Measurements from ENCODE around the gene LYZL1. TPM values are rescaled to one million over a fixed set of nuclear protein-coding genes. Genes with fewer than 3 reads are reported as not detected.

Gene LYZL1
- polyA plus RNA-seq, 1 donor from 2014 or later: not detected

DNA sequence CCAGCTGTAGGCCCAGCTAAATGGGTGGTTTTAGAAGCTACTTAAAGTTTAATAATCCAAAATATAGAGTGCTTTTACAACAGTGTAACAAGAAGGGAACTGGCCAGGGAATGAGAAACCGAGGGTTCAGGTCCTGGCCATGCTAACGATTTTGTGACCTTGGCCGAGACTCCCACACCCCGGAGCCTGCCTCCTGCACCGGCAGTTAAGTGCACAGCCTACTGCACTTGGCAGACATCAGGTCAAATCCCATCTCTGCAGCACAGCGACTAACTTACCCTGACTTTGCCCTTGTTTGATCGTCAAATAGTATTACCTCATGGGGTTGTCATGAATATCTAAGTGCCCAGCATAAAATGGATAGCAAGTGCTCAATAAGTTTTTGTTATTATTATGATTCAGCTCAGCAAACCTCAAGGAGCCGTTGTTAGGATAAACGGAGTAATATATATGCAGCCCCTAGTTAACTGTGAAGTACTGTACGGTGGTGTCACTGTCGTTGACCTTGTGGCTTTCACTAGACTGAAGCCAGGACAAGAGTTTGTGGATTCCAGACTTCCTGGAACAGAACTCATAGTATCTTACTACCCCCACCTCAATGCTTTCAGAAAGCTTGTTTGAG lies 35.5 kb downstream of the LYZL1 start:
- Histone ChIP-seq H2AFZ (ENCODE audit: low read depth, low read length) (no peak overlapping the region), H3K9ac (ENCODE audit: low read length) (no peak overlapping the region), H3K9me3 (ENCODE audit: low read length) (no peaks in the 10 kb centered on the region), H3K27ac (ENCODE audit: low read length) (no peak overlapping the region), H3F3A (ENCODE audit: insufficient read depth, low read length, poor library complexity, severe bottlenecking) (no peaks in the 10 kb centered on the region), H3K4me2 (ENCODE audit: low read length) (no peak overlapping the region), H3K27me3 (ENCODE audit: insufficient read depth, low read depth, low read length) (no peaks in the 10 kb centered on the region), H4K20me1 (ENCODE audit: insufficient read depth) (no peaks in the 10 kb centered on the region), H3K9me2 (ENCODE audit: insufficient read depth, low read length) (no peaks in the 10 kb centered on the region), H3K79me2 (replicated peaks; ENCODE audit: insufficient read depth, low read length) (no peaks in the 10 kb centered on the region), H3K36me3 (ENCODE audit: insufficient read depth, low read length) (no peaks in the 10 kb centered on the region), H3K4me3 (ENCODE audit: low read length) (no peak overlapping the region)
- TF ChIP-seq RAD21 (conservative IDR thresholded peaks at IDR 0.05): no peak
- no peak for TF ChIP-seq POLR2AphosphoS5 (IDR thresholded peaks at IDR 0.05)
- no peak for TF ChIP-seq EP300 (conservative IDR thresholded peaks at IDR 0.05; ENCODE audit: poor library complexity, severe bottlenecking)
- no peak for TF ChIP-seq REST (IDR thresholded peaks at IDR 0.05; ENCODE audit: borderline replicate concordance)
- no peak for TF ChIP-seq TAF1 (IDR thresholded peaks at IDR 0.05; ENCODE audit: low read depth)
- no peak for TF ChIP-seq EZH2 (IDR thresholded peaks at IDR 0.05; ENCODE audit: borderline replicate concordance, insufficient read depth, low read length, poor library complexity, severe bottlenecking)
- no peak for TF ChIP-seq SMC3 (conservative IDR thresholded peaks at IDR 0.05; ENCODE audit: poor library complexity)
- TF ChIP-seq, protein P1, sequence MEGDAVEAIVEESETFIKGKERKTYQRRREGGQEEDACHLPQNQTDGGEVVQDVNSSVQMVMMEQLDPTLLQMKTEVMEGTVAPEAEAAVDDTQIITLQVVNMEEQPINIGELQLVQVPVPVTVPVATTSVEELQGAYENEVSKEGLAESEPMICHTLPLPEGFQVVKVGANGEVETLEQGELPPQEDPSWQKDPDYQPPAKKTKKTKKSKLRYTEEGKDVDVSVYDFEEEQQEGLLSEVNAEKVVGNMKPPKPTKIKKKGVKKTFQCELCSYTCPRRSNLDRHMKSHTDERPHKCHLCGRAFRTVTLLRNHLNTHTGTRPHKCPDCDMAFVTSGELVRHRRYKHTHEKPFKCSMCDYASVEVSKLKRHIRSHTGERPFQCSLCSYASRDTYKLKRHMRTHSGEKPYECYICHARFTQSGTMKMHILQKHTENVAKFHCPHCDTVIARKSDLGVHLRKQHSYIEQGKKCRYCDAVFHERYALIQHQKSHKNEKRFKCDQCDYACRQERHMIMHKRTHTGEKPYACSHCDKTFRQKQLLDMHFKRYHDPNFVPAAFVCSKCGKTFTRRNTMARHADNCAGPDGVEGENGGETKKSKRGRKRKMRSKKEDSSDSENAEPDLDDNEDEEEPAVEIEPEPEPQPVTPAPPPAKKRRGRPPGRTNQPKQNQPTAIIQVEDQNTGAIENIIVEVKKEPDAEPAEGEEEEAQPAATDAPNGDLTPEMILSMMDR (IDR thresholded peaks at IDR 0.05; ENCODE audit: poor library complexity, severe bottlenecking): no peak
- TF ChIP-seq MXI1 (conservative IDR thresholded peaks at IDR 0.05; ENCODE audit: poor library complexity, severe bottlenecking): no peak

GRCh38 chr10:29326299-29326698 lies 37.4 kb downstream of the LYZL1 start:
- TF ChIP-seq REST (IDR thresholded peaks at IDR 0.05; ENCODE audit: borderline replicate concordance) (no peak), EZH2 (IDR thresholded peaks at IDR 0.05; ENCODE audit: borderline replicate concordance, insufficient read depth, low read length, poor library complexity, severe bottlenecking) (no peak), EP300 (conservative IDR thresholded peaks at IDR 0.05; ENCODE audit: poor library complexity, severe bottlenecking) (no peak), POLR2AphosphoS5 (IDR thresholded peaks at IDR 0.05) (no peak), MXI1 (conservative IDR thresholded peaks at IDR 0.05; ENCODE audit: poor library complexity, severe bottlenecking) (no peak)
- TF ChIP-seq, protein P1 (IDR thresholded peaks at IDR 0.05; ENCODE audit: poor library complexity, severe bottlenecking): no peak

More at GRCh38 chr10:29326299-29326698, 37.4 kb downstream of the LYZL1 start:
- H3K79me2 ChIP-seq (replicated peaks; ENCODE audit: insufficient read depth, low read length): no peaks in the 10 kb centered on the region
- no peaks in the 10 kb centered on the region for H3K27me3 ChIP-seq (ENCODE audit: insufficient read depth, low read depth, low read length)
- no peak overlapping the region for H2AFZ ChIP-seq (ENCODE audit: low read depth, low read length)
- H3K4me2 ChIP-seq (ENCODE audit: low read length): no peak overlapping the region
- no peak overlapping the region for H3K4me3 ChIP-seq (ENCODE audit: low read length)
- no peaks in the 10 kb centered on the region for H4K20me1 ChIP-seq (ENCODE audit: insufficient read depth)
- no peaks in the 10 kb centered on the region for H3F3A ChIP-seq (ENCODE audit: insufficient read depth, low read length, poor library complexity, severe bottlenecking)
- no peaks in the 10 kb centered on the region for H3K9me3 ChIP-seq (ENCODE audit: low read length)
- H3K9ac ChIP-seq (ENCODE audit: low read length): no peak overlapping the region
- H3K9me2 ChIP-seq (ENCODE audit: insufficient read depth, low read length): no peaks in the 10 kb centered on the region
- H3K36me3 ChIP-seq (ENCODE audit: insufficient read depth, low read length): no peaks in the 10 kb centered on the region
- no peak overlapping the region for H3K27ac ChIP-seq (ENCODE audit: low read length)
